ENCODE measurements around the gene FUT4.

DNA sequence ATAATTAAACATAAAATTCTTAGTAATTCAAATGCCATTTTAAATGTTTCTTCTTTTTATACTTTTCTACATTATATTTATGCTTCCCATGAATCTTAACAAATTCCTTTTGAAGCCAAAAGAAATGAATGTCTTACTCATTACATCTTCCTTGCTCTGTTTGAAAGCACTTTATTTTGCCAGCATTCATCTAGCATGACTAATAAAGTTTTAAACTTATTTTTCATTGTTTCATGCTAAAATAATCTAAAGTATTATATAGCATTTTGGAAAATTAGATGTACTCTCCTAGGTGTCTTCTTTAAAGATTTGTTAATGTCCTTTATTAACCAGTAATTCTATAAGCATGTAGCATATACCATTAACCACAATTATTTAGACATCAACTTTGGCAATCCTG, 13.7 kb downstream of the FUT4 start:
- TF ChIP-seq, protein P1, sequence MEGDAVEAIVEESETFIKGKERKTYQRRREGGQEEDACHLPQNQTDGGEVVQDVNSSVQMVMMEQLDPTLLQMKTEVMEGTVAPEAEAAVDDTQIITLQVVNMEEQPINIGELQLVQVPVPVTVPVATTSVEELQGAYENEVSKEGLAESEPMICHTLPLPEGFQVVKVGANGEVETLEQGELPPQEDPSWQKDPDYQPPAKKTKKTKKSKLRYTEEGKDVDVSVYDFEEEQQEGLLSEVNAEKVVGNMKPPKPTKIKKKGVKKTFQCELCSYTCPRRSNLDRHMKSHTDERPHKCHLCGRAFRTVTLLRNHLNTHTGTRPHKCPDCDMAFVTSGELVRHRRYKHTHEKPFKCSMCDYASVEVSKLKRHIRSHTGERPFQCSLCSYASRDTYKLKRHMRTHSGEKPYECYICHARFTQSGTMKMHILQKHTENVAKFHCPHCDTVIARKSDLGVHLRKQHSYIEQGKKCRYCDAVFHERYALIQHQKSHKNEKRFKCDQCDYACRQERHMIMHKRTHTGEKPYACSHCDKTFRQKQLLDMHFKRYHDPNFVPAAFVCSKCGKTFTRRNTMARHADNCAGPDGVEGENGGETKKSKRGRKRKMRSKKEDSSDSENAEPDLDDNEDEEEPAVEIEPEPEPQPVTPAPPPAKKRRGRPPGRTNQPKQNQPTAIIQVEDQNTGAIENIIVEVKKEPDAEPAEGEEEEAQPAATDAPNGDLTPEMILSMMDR (conservative IDR thresholded peaks at IDR 0.05; ENCODE audit: low read length), result no peak
- no peak for TF ChIP-seq EZH2phosphoT487 (IDR thresholded peaks at IDR 0.05; ENCODE audit: borderline replicate concordance, low read depth, low read length)

Data from OCI-LY7 (cell line).